Bone marrow (tissue), 2 donors: Measurements from ENCODE around the gene ALG12.

ENCODE experiments used
- DNase-seq, 2 donors: peaks; one replicate each; lab custom pipeline; 2025; lab: John Stamatoyannopoulos, UW

ALG12 gene

GRCh38 chr22:49911881-49912625 lies 6.2 kb downstream of the ALG12 start:
- no peak for DNase-seq

DNA sequence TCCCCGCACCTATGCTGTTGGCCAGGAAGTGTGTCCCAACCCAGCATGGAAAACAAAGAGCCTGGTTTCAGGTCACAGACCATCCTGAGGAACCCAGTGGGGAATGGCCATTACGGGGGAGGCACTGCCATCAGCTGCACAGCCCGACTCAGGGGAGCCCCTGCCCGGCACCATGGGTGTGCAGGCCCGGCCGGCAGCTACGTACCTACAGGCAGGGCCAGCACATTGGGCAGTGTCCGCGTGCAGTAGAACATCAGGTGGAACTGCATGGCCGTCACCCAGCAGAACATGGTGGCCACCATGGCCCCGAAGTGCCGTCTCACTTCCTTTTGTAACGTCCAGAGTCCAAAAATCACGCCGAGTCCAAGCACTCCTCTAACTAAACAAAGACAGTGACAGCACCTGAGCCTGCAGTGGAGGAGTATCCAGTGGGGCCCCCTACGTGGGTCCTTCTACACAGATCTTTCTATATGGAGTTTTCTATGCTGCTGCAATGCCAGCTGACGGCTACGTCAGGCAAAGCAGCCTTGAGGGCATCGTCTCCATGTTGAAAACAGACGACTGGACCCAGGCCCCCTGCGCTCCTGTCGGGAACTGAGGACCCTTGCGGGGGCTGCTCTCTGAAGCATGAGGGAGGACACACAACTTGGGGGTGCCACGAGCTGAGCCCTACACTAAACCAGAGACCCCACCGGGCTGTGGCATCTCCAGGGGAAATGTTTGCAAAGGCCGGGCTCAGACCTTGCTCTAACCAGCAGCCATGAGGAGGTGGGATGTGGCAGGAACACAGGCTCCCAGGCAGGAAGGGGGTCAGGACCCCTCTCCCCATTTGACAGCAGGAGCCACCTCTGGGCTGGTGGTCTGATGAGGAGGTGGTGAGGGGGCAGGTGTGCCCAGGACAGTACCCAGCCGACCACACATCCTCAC lies 7.7 kb downstream of the ALG12 start:
- no peak for DNase-seq

- DNase-seq: no peak
Measured at GRCh38 chr22:49909476-49910205, 8.6 kb downstream of the ALG12 start.

DNA sequence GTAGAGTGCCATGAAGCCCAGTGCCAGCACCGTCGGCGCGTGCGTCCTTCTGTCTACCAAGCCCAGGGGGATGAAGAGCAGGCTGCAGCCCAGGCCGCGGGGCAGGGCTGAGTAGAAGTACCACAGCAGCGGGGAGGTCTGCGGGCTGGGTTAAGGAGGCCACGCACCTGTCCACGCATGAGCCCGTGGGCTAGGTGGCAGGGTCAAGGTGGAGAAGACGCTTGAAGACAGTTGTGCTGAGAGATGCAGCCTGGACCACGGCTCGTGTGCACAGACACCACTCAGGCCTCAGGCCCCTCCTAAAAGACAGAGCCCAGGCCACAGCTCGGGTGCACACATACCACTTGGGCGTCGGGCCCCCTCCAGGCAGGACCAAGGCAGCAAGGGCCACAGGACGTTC lies 10.4 kb downstream of the ALG12 start:
- DNase-seq: no peak

DNA sequence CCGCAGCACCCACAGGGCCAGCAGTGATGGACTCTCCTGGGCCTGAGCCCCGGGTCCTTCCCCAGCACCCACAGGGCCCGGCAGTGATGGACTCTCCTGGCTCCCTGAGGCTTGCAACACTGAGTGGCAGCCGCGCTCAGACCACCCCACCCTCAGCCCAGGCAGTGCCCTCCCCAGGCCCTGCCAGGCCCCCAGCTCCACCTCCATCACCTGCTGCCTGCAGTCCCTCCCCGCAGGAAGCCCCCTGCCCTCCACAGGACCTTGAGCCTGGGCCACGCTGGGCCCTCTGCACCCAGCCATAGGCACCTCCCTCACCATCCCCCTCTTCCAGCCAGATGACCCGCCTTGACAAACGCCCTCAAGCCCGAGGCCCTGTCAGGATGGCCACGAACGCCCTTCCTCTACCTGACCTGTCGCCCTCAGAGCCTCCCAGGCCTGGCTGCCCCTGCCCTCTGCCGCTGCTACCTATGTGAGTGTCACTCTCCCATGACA lies 11.4 kb downstream of the ALG12 start:
- DNase-seq: no peak

DNA sequence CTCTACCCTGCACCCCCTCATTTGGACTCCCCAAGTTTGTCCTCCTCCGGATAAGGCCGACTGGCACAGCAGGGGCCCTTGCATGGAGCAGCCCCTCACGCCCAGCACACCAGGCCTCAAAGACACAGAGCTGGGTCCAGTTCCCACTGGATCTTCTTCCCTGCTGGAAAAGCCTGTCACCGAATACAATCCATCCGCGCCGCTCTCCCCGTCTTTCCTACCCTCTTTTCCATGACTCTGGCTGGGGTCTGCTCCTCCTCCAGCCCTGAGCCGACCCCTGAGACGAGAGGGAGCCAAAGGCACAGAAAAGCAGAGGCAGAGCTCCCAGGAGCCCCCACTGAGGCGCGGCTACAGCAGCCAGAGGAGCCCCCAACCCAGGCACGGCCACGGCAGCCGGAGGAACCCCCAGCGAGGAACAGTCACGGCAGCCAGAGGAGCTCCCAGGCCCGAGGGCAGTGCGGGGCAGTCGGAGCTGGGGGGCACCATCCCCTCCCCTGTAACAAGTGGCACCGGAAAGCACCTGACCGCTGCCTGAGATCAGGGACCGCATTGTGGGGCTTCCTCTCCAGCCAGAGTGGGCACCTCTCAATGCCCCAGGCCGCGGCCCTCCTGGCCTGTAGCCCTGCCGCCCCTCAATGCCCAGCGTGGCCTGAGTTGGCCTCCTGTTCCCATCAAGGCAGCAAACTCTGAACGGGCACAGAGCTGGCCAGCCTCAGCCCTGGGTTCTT lies 12.0 kb downstream of the ALG12 start:
- DNase-seq: no peak

DNA sequence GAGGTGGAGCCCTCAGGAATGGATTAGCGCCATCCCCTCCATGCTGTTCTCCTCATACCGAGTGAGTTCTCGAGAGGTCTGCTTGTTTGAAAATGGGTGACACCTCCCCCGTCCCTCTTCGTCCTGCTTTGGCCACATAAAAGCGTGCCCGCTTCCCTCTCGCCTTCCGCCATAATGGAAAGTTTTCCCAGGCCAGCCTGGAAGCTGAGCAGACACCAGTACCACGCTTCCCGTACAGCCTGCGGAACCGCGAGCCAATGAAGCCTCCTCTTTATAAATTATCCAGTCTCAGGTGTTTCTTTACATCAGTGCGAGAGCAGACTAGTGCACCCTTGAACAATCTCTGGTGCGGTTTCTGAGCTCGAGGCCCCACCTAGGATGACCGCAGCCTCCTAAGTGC lies 12.8 kb downstream of the ALG12 start:
- DNase-seq: no peak

- DNase-seq: no peak
Measured at GRCh38 chr22:49904040-49904369, 14.2 kb downstream of the ALG12 start.

GRCh38 chr22:49903322-49904039 lies 14.8 kb downstream of the ALG12 start:
- no peak for DNase-seq

DNA sequence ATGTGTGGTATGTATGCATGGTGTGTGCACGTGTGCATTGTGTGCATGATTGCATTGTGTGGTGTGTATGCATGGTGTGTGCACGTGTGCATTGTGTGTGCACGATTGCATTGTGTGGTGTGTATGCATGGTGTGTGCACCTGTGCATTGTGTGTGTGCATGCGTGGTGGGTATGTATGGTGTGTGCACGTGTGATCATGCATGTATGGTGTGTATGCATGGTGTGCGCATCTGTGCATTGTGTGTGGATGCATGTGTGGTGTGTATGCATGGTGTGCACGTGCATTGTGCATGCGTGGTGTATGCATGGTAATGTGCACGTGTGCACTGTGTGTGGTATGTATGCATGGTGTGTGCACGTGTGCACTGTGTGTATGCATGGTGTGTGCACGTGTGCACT lies 16.8 kb downstream of the ALG12 start:
- DNase-seq: no peak

GRCh38 chr22:49900441-49901230 lies 17.6 kb downstream of the ALG12 start:
- DNase-seq: no peak

- no peak for DNase-seq
Measured at GRCh38 chr22:49899530-49899929, 18.7 kb downstream of the ALG12 start.

DNA sequence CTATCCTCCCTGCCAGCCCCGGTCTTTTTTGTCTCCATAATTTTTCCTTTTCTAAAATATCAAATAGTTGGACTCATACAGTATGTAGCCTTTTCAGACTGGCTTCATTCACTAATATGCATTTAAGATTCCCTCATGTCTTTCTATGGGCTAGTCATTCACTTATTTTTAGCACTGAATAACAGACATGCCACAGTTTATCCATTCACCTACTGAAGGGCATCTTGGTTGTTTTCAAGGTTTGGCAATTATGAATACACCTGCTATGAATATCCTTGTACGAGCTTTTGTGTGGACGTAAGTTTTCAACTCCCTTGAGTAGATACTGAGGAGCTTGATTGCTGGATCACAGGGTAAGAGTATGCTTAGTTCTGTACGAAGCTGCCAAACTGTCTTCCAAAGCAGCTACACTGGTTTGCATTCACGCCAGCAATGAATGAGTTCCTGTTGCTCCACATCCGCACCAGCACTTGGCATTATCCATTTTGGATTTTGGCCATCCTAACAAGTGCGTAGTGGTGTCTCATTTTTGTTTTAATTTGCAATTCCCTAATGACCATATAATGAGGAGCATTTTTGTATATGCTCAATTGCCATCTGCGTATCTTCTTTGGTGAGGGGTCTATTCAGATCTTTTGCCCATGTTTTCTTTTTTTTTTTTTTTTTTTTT lies 21.1 kb downstream of the ALG12 start:
- no peak for DNase-seq

- no peak for DNase-seq
Measured at GRCh38 chr22:49896201-49896600, 22.0 kb downstream of the ALG12 start.

DNA sequence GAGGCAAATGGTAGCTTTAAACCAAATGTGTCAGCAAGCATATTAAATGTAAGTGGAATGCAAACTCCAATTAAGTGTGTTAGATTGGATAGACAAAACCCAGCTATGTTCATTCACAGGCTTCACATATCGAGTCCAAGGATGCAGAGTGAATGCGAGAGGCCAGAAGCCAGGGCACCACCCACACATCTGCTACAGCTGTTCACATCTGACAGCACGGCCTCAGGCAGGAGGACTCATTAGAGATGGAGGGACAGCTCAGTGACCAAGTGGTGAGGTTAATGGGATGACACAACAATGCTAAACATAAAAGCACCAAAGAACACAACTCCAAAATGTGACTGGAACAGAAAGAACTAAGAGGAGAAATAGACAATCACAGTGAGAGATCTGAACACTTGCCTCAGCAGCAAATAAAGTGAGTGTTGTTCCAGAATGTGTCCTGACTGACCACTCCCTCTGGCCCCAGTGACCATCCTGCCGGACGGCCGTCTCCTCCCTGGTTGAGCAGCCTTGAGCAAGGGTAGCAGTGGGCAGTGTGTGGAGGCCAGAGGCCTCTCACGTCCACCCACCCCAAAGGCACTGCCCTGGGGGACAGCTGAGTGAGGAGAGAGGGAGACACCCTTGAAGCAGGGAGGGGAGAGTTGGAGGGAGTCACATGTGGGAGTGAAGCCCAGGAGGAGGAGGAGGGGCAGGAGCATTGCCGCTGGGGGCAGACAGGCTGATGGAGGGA lies 23.8 kb downstream of the ALG12 start:
- no peak for DNase-seq

GRCh38 chr22:49893025-49893424 lies 25.2 kb downstream of the ALG12 start:
- no peak for DNase-seq

GRCh38 chr22:49892226-49892899 lies 25.9 kb downstream of the ALG12 start:
- DNase-seq: no peak

GRCh38 chr22:49889071-49889470 lies 29.2 kb downstream of the ALG12 start:
- DNase-seq: no peak

GRCh38 chr22:49887702-49888101 lies 30.5 kb downstream of the ALG12 start:
- no peak for DNase-seq
